ENCODE data around the gene SNTB2. TPM values are rescaled to one million over a fixed set of nuclear protein-coding genes. Genes with fewer than 3 reads are reported as not detected.
A peak's percentile ranks its signal among the peaks of the same experiment; 100 is the strongest.

SNTB2 gene
- polyA plus RNA-seq, 3 donors, result 1.2 to 6.0 (median 5.0) TPM

GRCh38 chr16:69171325-69172084, 15.5 kb upstream of the SNTB2 start:
- H3K4me2 ChIP-seq (replicated peaks; ENCODE audit: extremely low read depth, low read length, poor library complexity, severe bottlenecking), result peak overlapping the region; percentile 65
- peaks cover 17 to 34% of the 10 kb centered on the region in 2 donors for H3K36me3 ChIP-seq (replicated peaks in 1 of 2; ENCODE audit: control insufficient read depth in 1 of 2, insufficient read depth in 2 of 2, low read length in 2 of 2)
- peak overlapping the region in 1 of 3 experiments; percentile 57 for H3K4me3 ChIP-seq (replicated peaks in 1 of 3; ENCODE audit: low read depth in 2 of 3, low read length in 3 of 3)
- Mint-ChIP-seq H3K4me1 (peaks cover 35% of the 10 kb centered on the region), H3K9me3 (peaks cover 0 to 10% (median 0%) of the 10 kb centered on the region in 7 donors), H3K36me3 (peaks cover 34 to 36% of the 10 kb centered on the region in 2 donors), H3K27ac (peak overlapping the region in 6 of 7 donors; percentile 1 to 84 (median 46)), H3K4me3 (peak overlapping the region in 1 of 2 donors; percentile 56), H3K27me3 (ENCODE audit: low read depth in 3 of 3) (peaks cover 12 to 15% (median 12%) of the 10 kb centered on the region in 3 donors)
- peak; percentile 28 to 74 (median 53) for DNase-seq
- H3K9me3 ChIP-seq (replicated peaks in 1 of 2; ENCODE audit: control insufficient read depth in 1 of 2, insufficient read depth in 1 of 2, low read length in 2 of 2), result no peaks in the 10 kb centered on the region
- H4K20me1 ChIP-seq (ENCODE audit: insufficient read depth, low read length), result no peaks in the 10 kb centered on the region
- peaks cover 25 to 43% of the 10 kb centered on the region in 2 donors for H3K4me1 ChIP-seq (ENCODE audit: control insufficient read depth in 1 of 2, insufficient read depth in 2 of 2, low read length in 2 of 2)
- peak overlapping the region; percentile 48 for H2AFZ ChIP-seq (ENCODE audit: insufficient read depth, low read depth, low read length, poor library complexity, severe bottlenecking)
- intact Hi-C loops (cut with micrococcal nuclease), result no loop called here
- peak overlapping the region in 1 of 2 donors; percentile 63 for H3K27ac ChIP-seq (ENCODE audit: low read depth in 1 of 2, low read length in 2 of 2)
- 26% methylated on average over 3 of the region's 6 CpGs for WGBS (ENCODE audit: insufficient coverage)
- no peaks in the 10 kb centered on the region for H3K79me2 ChIP-seq (ENCODE audit: insufficient read depth, low read length)
- no peaks in the 10 kb centered on the region for H3K27me3 ChIP-seq (ENCODE audit: control insufficient read depth in 2 of 2, insufficient read depth in 2 of 2, low read length in 2 of 2)
- no peak overlapping the region for H3K9ac ChIP-seq (ENCODE audit: insufficient read depth, low read length, poor library complexity, severe bottlenecking)
- TF ChIP-seq, protein P1, sequence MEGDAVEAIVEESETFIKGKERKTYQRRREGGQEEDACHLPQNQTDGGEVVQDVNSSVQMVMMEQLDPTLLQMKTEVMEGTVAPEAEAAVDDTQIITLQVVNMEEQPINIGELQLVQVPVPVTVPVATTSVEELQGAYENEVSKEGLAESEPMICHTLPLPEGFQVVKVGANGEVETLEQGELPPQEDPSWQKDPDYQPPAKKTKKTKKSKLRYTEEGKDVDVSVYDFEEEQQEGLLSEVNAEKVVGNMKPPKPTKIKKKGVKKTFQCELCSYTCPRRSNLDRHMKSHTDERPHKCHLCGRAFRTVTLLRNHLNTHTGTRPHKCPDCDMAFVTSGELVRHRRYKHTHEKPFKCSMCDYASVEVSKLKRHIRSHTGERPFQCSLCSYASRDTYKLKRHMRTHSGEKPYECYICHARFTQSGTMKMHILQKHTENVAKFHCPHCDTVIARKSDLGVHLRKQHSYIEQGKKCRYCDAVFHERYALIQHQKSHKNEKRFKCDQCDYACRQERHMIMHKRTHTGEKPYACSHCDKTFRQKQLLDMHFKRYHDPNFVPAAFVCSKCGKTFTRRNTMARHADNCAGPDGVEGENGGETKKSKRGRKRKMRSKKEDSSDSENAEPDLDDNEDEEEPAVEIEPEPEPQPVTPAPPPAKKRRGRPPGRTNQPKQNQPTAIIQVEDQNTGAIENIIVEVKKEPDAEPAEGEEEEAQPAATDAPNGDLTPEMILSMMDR (IDR thresholded peaks at IDR 0.05), result no peak

GRCh38 chr16:69176033-69176800, 10.7 kb upstream of the SNTB2 start:
- TF ChIP-seq, protein P1 (IDR thresholded peaks at IDR 0.05), result no peak
- H3K4me1 Mint-ChIP-seq, result peaks cover 37% of the 10 kb centered on the region
- peaks cover 0 to 3% of the 10 kb centered on the region in 2 donors for H3K36me3 Mint-ChIP-seq
- Histone ChIP-seq H3K9ac (ENCODE audit: insufficient read depth, low read length, poor library complexity, severe bottlenecking) (no peak overlapping the region), H3K27ac (ENCODE audit: low read depth in 1 of 2, low read length in 2 of 2) (no peak overlapping the region), H3K4me1 (ENCODE audit: control insufficient read depth in 1 of 2, insufficient read depth in 2 of 2, low read length in 2 of 2) (peaks cover 27 to 43% of the 10 kb centered on the region in 2 donors), H3K27me3 (ENCODE audit: control insufficient read depth in 2 of 2, insufficient read depth in 2 of 2, low read length in 2 of 2) (no peaks in the 10 kb centered on the region), H3K79me2 (ENCODE audit: insufficient read depth, low read length) (no peaks in the 10 kb centered on the region), H3K4me3 (replicated peaks in 1 of 3; ENCODE audit: low read depth in 2 of 3, low read length in 3 of 3) (no peak overlapping the region), H3K36me3 (replicated peaks in 1 of 2; ENCODE audit: control insufficient read depth in 1 of 2, insufficient read depth in 2 of 2, low read length in 2 of 2) (no peaks in the 10 kb centered on the region), H3K4me2 (replicated peaks; ENCODE audit: extremely low read depth, low read length, poor library complexity, severe bottlenecking) (no peak overlapping the region), H2AFZ (ENCODE audit: insufficient read depth, low read depth, low read length, poor library complexity, severe bottlenecking) (no peak overlapping the region), H3K9me3 (replicated peaks in 1 of 2; ENCODE audit: control insufficient read depth in 1 of 2, insufficient read depth in 1 of 2, low read length in 2 of 2) (no peaks in the 10 kb centered on the region), H4K20me1 (ENCODE audit: insufficient read depth, low read length) (no peaks in the 10 kb centered on the region)
- WGBS (ENCODE audit: insufficient coverage), result 80% methylated on average over 1 of the region's 4 CpGs
- H3K4me3 Mint-ChIP-seq, result no peak overlapping the region
- DNase-seq, result no peak
- peaks cover 6 to 27% (median 10%) of the 10 kb centered on the region in 3 donors for H3K27me3 Mint-ChIP-seq (ENCODE audit: low read depth in 3 of 3)
- peak overlapping the region in 1 of 7 donors; percentile 66 for H3K27ac Mint-ChIP-seq
- H3K9me3 Mint-ChIP-seq, result peaks cover 0 to 1% (median 0%) of the 10 kb centered on the region in 7 donors
- intact Hi-C loops (cut with micrococcal nuclease), result no loop called here
